ENCODE results near the gene RBM28.

RBM28 gene

GRCh38 chr7:128374041-128374440 lies 30.3 kb upstream of the RBM28 start:
- no peak for DNase-seq (ENCODE audit: low read depth)

DNA sequence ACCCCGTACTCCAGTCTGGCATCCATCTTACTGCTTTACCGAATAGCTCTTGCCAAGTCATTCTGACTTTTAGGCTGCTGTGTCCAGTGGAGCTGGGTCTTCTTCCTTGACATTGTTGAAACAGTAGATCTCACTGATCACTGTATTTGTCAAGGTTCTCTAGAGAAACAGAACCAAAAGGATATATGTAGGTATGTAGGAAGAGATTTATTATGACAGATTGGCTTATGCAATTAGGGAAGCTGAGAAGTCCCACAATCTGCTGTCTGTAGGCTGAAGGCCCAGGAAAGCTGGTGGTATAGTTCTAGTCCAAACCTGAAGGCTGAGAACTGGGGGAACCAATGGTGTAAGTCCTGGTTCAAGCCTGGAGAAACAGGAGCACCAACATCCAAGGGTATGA lies 29.9 kb upstream of the RBM28 start:
- DNase-seq (ENCODE audit: low read depth) = no peak

GRCh38 chr7:128370491-128370890 lies 26.8 kb upstream of the RBM28 start:
- no peak for DNase-seq (ENCODE audit: low read depth)

DNA sequence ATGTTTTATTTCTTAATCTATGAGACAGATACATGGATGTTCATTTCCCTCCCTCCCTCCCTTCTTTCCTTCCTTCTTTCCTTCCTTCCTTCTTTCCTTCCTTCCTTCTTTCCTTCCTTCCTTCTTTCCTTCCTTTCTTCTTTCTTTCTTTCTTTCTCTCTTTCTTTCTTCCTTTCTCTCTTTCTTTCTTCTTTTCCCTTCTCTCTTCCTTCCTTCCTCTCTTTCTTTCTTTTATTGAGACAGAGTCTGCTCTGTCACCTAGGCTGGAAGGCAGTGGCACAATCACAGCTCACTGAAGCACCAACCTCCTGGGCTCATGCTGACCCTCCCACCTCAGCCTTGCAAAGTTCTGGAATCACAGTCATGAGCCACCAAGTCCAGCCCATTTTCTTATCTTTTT lies 23.3 kb upstream of the RBM28 start:
- no peak for DNase-seq (ENCODE audit: low read depth)

DNA sequence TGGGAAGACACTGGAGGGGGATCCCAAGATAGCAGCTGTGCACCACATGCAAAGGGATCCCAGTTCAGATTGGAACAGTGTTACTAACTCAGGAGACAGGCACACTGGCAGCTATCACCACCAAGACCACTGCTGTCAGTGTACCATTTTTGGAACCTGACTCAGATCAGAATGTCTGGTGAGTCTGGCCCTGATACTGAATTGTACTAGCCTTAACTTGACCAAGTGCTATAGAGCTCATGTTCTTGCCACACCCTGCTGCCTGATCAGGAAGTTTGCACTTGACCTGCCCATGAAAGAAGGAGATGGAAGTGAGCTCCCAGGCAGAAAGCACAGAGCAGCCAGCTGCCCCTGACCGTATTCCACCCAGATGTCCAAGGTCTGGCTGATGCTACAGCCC lies 22.6 kb upstream of the RBM28 start:
- DNase-seq (ENCODE audit: low read depth) = no peak

DNA sequence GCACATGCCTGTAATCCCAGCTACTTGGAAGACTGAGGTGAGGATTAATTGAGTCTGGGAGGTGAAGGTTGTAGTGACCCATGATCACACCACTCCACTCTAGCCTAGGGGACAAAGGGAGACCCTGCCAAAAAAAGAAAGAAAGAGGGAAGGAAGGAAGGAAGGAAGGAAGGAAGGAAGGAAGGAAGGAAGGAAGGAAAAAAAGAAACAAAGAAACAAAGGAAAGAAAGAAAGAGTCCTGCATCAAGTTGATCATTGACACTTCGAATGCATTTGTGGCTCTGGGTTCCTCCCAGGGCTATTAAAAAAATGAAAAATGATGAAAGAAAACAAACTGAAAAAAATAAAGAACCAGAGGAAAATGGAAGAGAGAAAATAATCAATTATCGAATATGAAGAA lies 21.7 kb upstream of the RBM28 start:
- no peak for DNase-seq (ENCODE audit: low read depth)

DNA sequence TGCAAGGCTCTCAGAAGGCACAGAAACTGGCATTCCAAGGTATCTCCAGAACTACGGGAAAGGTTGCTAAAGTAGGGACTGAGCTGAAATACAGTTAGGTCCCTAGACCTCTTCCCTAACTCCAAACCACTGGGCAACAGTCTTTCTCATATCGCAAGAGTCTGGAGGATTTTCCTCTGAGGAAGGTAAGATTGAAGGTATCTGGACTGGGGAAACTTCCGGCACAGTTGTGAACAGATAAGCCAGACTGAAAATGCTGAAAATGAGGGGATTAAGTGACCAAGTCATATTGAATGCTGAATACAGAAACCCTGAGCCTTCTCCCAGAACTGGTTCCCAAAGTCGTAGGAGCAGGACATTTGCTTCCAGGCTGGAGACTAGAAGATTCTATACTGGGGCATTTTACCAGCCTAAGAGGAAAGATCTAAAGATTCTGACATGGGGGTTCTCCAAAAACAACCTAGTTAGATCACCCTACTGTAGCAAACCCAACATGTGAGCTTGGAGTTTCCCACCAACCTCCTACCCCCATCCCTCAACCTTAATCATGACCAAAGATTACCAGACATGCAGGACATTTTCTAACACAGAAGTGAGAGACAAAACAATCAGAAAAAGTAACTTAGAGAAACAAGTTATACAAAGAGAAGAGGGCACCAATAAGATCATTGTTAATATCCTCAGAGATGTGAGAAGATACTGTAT lies 20.6 kb upstream of the RBM28 start:
- no peak for DNase-seq (ENCODE audit: low read depth)

DNA sequence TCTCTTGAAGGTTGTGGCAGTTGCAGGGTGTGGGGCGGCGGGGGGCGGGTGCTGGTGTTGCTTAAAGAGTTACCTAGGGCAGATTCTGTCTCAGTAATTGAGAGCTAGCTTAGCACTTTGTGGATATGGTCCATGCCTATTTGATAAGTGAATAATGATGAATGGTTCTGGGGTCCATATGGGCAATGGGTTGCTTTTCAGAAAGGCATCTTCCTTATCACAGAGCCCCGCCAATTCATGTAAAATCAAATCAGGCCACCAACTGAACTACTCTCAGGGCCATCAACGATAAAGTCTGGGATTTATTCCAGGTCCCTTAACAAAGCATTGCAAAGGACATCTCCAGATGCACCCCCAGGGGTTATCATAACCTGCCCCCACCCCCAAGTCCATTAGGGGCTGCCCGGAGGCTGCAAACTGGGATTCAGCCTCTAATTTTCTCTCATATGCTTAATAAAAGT lies 19.6 kb upstream of the RBM28 start:
- no peak for DNase-seq (ENCODE audit: low read depth)

- no peak for DNase-seq (ENCODE audit: low read depth)
These were observed 19.0 kb upstream of the RBM28 start for GRCh38 chr7:128362670-128363069.

- DNase-seq (ENCODE audit: low read depth) = no peak
These were observed 18.0 kb upstream of the RBM28 start, which contains the start of gene PRRT4 for GRCh38 chr7:128361411-128362379. TSS of gene PRRT4 (minus strand) at chr7:128361690.

DNA sequence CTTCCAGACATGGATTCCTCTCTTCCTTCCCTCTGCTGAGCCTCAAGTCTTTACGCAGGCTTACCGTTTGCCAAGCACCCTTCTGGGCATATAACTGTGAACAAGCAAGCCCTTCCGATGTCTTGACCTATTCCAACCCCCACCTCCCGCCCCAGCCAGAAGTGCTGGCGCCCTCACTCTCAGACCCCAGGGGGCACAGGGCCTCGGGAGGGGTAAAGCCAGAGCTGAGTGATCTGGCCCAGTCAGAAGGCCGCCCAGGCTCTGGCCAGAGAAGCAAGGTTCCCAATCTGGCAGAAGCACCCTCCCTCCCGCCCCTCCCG lies 16.6 kb upstream of the RBM28 start:
- no peak for DNase-seq (ENCODE audit: low read depth)

DNA sequence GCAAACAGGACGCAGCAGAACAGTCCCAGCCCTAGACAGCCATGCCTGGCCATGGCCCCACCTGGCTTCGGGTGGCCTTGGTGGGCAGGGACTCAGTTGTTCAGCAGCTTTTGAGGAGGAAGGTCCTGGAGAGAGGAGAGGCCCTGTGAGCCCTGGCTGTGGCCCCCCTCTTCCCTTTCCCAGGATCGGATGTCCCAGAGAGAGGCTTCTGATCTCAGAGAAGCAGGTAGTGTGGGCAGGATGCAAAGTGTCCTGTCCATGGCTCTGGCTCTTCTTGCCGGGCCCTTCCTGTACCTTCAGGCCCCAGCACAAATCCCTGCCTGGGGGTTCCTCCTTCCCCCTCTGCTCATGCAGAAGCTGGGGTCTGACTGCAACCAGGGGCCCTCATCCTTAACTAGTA lies 16.2 kb upstream of the RBM28 start:
- DNase-seq (ENCODE audit: low read depth) = no peak

- no peak for DNase-seq (ENCODE audit: low read depth)
These were observed 15.6 kb upstream of the RBM28 start for GRCh38 chr7:128359336-128359735.

- DNase-seq (ENCODE audit: low read depth) = no peak
These were observed 14.5 kb upstream of the RBM28 start for GRCh38 chr7:128358233-128358632.

DNA sequence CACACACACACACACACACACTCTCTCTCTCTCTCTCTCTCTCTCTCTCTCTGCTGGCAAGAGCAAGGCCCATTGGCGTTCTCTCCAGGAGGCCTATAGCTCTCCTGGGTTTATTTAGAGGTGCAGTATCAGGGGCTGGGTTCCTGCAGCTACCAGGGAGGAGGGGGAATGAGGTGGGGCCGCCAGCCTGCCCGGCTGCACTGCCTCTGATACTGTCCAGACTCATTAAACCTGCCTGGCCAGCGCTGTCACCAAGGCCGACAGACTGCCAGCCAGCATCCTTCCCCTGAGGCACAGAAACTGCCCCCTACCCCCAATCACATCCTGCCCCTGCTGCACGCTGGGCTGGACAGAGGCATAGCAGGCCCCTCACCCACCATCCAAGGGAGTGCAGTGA lies 13.5 kb upstream of the RBM28 start:
- no peak for DNase-seq (ENCODE audit: low read depth)

GRCh38 chr7:128356546-128357216 lies 13.0 kb upstream of the RBM28 start:
- no peak for DNase-seq (ENCODE audit: low read depth)

GRCh38 chr7:128353610-128354009 lies 9.9 kb upstream of the RBM28 start:
- DNase-seq (ENCODE audit: low read depth) = no peak

DNA sequence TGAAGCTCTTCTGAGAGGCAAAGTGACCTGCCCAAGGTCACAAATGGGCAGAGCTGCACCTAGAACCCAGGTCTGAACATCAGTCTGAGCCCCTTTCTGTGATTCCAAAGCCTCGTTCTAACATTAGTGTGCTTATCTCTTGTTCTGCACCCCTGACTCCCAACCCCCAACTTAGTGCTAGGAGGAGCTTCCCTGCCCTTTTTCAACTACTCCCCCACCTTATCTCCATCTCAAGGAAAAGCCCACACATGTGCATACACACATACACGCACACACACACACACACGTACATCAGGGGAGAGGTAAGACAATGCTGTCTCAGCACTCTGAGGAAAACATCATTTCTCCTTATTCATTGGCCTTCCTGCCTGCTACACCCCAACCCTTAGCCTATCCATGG lies 9.5 kb upstream of the RBM28 start:
- DNase-seq (ENCODE audit: low read depth) = no peak

DNA sequence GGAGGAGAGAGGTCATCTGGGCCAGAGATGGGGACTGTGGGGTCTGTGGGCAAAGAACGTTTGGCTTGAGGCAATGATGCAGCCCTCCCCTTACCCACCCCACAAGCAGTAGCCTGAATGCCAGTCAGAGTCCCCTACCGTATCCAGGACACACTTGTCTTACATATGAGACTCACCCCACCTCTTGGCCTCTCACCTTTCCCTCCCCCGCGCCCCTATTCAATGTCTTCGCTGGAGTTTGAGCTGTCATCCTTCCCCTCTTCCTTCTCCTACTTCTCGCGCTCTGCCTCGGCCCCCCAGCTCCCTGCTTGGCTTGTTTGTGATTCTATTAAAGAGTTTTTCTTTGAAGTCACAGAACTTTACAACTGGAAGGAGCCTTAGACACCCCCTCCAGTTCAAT lies 8.9 kb upstream of the RBM28 start:
- no peak for DNase-seq (ENCODE audit: low read depth)

- no peak for DNase-seq (ENCODE audit: low read depth)
These were observed 8.4 kb upstream of the RBM28 start for GRCh38 chr7:128352153-128352537.

DNA sequence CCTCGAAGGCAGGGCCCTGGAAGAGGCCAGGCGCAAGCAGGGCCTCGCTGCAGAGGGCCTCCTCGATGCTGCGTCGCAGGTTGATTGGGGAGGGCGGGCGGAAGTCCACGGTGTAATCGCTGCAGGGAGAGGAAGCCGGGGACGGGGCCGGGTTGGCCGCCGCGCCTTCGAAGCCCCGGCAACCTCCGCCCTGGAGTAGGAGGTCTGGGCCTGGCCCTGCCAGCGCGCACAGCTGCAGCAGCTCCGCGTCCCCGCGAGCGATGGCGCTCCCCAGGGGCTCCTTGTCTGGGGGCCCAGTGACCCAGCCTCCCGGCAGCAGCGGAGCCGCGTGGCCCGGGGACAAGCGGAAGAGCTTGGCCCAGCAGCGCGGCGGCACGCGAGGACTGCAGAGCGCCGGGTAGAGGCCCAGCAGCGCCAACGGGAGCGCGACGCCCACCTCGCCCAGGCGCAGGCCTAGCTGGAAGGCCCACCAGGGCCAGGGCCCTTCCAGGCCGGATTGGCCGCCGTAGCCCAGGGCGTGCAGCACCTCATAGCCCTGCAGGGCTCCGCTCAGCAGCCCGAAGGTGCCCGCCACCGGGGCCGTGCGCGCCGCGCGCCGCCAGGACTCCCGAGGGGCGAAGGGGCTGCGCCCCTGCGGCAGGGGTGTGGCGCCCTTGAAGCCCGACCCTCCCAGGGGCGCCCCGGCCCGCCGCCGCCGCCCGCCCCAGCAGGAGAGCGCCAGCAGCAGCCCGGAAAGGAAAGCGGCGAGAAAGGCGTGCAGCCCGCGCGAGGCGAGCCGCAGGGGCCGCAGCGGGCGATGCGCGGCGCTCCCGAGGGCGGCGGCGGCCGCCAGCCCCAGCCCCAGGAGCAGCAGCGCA lies 7.8 kb upstream of the RBM28 start:
- DNase-seq (ENCODE audit: low read depth) = no peak

- DNase-seq (ENCODE audit: low read depth) = no peak
These were observed 7.1 kb upstream of the RBM28 start for GRCh38 chr7:128350708-128351295.
